Measurements from ENCODE around the gene KIAA0753. TPM values are rescaled to one million over a fixed set of nuclear protein-coding genes. Genes with fewer than 3 reads are reported as not detected.

Gene KIAA0753
- total and polyA plus RNA-seq, 2 of the 13 experiments (the other 11 are each of a cell fraction or from before 2014, with no cell fraction given), result 5.2 to 9.1 TPM

- WGBS (ENCODE audit: low lambda C conversion rate), result 57% methylated on average over 2 of the region's 10 CpGs
- BruUV-seq (replicated peaks), result no TSS peak
- FAIRE-seq (no peak), ATAC-seq (no peak), DNase-seq (ENCODE audit: low spot score) (no peak)
- H2AFZ ChIP-seq (ENCODE audit: low read length), result no peak overlapping the region
- H3K36me3 ChIP-seq (replicated peaks in 1 of 2; ENCODE audit: control insufficient read depth in 1 of 2, insufficient read depth in 2 of 2, low read length in 2 of 2), result no peaks in the 10 kb centered on the region
- no peaks in the 10 kb centered on the region for H3K79me2 ChIP-seq (ENCODE audit: insufficient read depth, low read length)
- intact Hi-C loops (cut with micrococcal nuclease; ENCODE audit: unreplicated experiment) (no loop called here), in situ Hi-C loops (cut with HindIII; ENCODE audit: extremely low pct_ligation_motif_present, low pct_unique_long_range_greater_than_20kb) (no loop called here)
- H4K20me1 ChIP-seq (ENCODE audit: insufficient read depth, low read length), result 0 out of 2 replicates have a peak, but pooled peaks cover 2% of the 10 kb centered on the region
- no peak for TF ChIP-seq ZGPAT (CRISPR knock-in tag; IDR thresholded peaks at IDR 0.05)
- TF ChIP-seq ZNF260 (CRISPR knock-in tag; IDR thresholded peaks at IDR 0.05; ENCODE audit: borderline replicate concordance, low read depth), result no peak
- TF ChIP-seq, protein P1, sequence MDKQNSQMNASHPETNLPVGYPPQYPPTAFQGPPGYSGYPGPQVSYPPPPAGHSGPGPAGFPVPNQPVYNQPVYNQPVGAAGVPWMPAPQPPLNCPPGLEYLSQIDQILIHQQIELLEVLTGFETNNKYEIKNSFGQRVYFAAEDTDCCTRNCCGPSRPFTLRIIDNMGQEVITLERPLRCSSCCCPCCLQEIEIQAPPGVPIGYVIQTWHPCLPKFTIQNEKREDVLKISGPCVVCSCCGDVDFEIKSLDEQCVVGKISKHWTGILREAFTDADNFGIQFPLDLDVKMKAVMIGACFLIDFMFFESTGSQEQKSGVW (CRISPR knock-in tag; IDR thresholded peaks at IDR 0.05; ENCODE audit: borderline replicate concordance), result no peak
- H3K9ac ChIP-seq (ENCODE audit: insufficient read depth, low read depth, low read length), result no peak overlapping the region
- H3K4me1 ChIP-seq (ENCODE audit: insufficient read depth, low read length), result peaks cover 24% of the 10 kb centered on the region
- no peaks in the 10 kb centered on the region for H3K9me3 ChIP-seq (ENCODE audit: low read length)
- no peak overlapping the region for H3K4me3 ChIP-seq (replicated peaks in 1 of 3; ENCODE audit: insufficient read depth in 1 of 3, low read depth in 2 of 3, low read length in 3 of 3)
- H3K27ac ChIP-seq (ENCODE audit: extremely low read length, insufficient read depth, low read length), result no peak overlapping the region
- POLR2A ChIA-PET, result no interaction called here
- no peaks in the 10 kb centered on the region; a peak in 3 of 5 replicates for H3K27me3 ChIP-seq (ENCODE audit: control insufficient read depth in 1 of 2, insufficient read depth in 2 of 2, low read length in 2 of 2)
- CTCF ChIA-PET (ENCODE audit: low intra/inter-chr PET ratio, low total read pairs), result no interaction called here
- H3K4me2 ChIP-seq (ENCODE audit: low read depth, low read length), result no peak overlapping the region
Measured at GRCh38 chr17:6546069-6546718, 94.3 kb downstream of the KIAA0753 start.

- Histone ChIP-seq H4K20me1 (ENCODE audit: insufficient read depth, low read length) (0 out of 2 replicates have a peak, but pooled peaks cover 2% of the 10 kb centered on the region), H3K9ac (ENCODE audit: insufficient read depth, low read depth, low read length) (no peak overlapping the region), H3K27me3 (ENCODE audit: control insufficient read depth in 1 of 2, insufficient read depth in 2 of 2, low read length in 2 of 2) (no peaks in the 10 kb centered on the region; a peak in 3 of 5 replicates), H3K79me2 (ENCODE audit: insufficient read depth, low read length) (no peaks in the 10 kb centered on the region), H3K4me1 (ENCODE audit: insufficient read depth, low read length) (peaks cover 21% of the 10 kb centered on the region), H2AFZ (ENCODE audit: low read length) (no peak overlapping the region), H3K4me3 (replicated peaks in 1 of 3; ENCODE audit: insufficient read depth in 1 of 3, low read depth in 2 of 3, low read length in 3 of 3) (no peak overlapping the region), H3K36me3 (replicated peaks in 1 of 2; ENCODE audit: control insufficient read depth in 1 of 2, insufficient read depth in 2 of 2, low read length in 2 of 2) (no peaks in the 10 kb centered on the region), H3K4me2 (ENCODE audit: low read depth, low read length) (no peak overlapping the region), H3K9me3 (ENCODE audit: low read length) (no peaks in the 10 kb centered on the region), H3K27ac (ENCODE audit: extremely low read length, insufficient read depth, low read length) (no peak overlapping the region)
- FAIRE-seq (no peak), DNase-seq (ENCODE audit: low spot score) (no peak), ATAC-seq (no peak)
- WGBS (ENCODE audit: low lambda C conversion rate), result 35% methylated on average over 8 of the region's 8 CpGs
- ChIA-PET POLR2A (no interaction called here), CTCF (ENCODE audit: low intra/inter-chr PET ratio, low total read pairs) (no interaction called here)
- no TSS peak for BruUV-seq (replicated peaks)
- intact Hi-C loops (cut with micrococcal nuclease; ENCODE audit: unreplicated experiment) (no loop called here), in situ Hi-C loops (cut with HindIII; ENCODE audit: extremely low pct_ligation_motif_present, low pct_unique_long_range_greater_than_20kb) (no loop called here)
- TF ChIP-seq POGZ (CRISPR knock-in tag; IDR thresholded peaks at IDR 0.05) (no peak), ZSCAN30 (CRISPR knock-in tag; IDR thresholded peaks at IDR 0.05) (no peak), ZMAT3 (CRISPR knock-in tag; conservative IDR thresholded peaks at IDR 0.05) (no peak), NCOA2 (CRISPR knock-in tag; IDR thresholded peaks at IDR 0.05) (no peak), SMARCE1 (IDR thresholded peaks at IDR 0.05; ENCODE audit: borderline replicate concordance) (no peak), PCBP2 (optimal IDR thresholded peaks at IDR 0.05; ENCODE audit: low read depth, low read length, poor library complexity, severe bottlenecking) (no peak), SP1 (IDR thresholded peaks at IDR 0.05) (no peak), SP1 (CRISPR knock-in tag; IDR thresholded peaks at IDR 0.05) (no peak), RORA (CRISPR knock-in tag; IDR thresholded peaks at IDR 0.05) (no peak)
- TF ChIP-seq, protein P2, sequence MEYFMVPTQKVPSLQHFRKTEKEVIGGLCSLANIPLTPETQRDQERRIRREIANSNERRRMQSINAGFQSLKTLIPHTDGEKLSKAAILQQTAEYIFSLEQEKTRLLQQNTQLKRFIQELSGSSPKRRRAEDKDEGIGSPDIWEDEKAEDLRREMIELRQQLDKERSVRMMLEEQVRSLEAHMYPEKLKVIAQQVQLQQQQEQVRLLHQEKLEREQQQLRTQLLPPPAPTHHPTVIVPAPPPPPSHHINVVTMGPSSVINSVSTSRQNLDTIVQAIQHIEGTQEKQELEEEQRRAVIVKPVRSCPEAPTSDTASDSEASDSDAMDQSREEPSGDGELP (IDR thresholded peaks at IDR 0.05; ENCODE audit: borderline replicate concordance, low read depth), result no peak
- TF ChIP-seq, protein P3, sequence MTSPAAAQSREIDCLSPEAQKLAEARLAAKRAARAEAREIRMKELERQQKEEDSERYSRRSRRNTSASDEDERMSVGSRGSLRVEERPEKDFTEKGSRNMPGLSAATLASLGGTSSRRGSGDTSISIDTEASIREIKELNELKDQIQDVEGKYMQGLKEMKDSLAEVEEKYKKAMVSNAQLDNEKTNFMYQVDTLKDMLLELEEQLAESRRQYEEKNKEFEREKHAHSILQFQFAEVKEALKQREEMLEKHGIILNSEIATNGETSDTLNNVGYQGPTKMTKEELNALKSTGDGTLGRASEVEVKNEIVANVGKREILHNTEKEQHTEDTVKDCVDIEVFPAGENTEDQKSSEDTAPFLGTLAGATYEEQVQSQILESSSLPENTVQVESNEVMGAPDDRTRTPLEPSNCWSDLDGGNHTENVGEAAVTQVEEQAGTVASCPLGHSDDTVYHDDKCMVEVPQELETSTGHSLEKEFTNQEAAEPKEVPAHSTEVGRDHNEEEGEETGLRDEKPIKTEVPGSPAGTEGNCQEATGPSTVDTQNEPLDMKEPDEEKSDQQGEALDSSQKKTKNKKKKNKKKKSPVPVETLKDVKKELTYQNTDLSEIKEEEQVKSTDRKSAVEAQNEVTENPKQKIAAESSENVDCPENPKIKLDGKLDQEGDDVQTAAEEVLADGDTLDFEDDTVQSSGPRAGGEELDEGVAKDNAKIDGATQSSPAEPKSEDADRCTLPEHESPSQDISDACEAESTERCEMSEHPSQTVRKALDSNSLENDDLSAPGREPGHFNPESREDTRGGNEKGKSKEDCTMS (CRISPR knock-in tag; conservative IDR thresholded peaks at IDR 0.05), result no peak
Measured at GRCh38 chr17:6545291-6545690, 95.2 kb downstream of the KIAA0753 start.
